HepG2 (cell line): Measurements from ENCODE around the gene ZC3H7B. TPM values are rescaled to one million over a fixed set of nuclear protein-coding genes. Genes with fewer than 3 reads are reported as not detected.

Source experiments
- AHR ChIP-seq: IDR thresholded peaks from 2 replicates; pipeline ENCODE4 v1.6.1; 2018; ENCODE audit warnings: missing genetic modification reagents, missing compliant biosample characterization
- ARID5B ChIP-seq: IDR thresholded peaks from 2 replicates; pipeline ENCODE4 v1.4.0; 2020; ENCODE audit warnings: mild to moderate bottlenecking, missing genetic modification reagents
- BATF2 ChIP-seq: sonication (generic); formaldehyde crosslinking; IDR thresholded peaks from 2 replicates; pipeline ENCODE4 v1.8.0; 2022; ENCODE audit warnings: mild to moderate bottlenecking, missing genetic modification reagents, moderate library complexity
- ETV5 ChIP-seq: IDR thresholded peaks from 2 replicates; pipeline ENCODE4 v1.6.1; 2018; ENCODE audit warnings: missing biosample characterization, missing genetic modification reagents, inconsistent platforms, borderline replicate concordance
- HNRNPLL ChIP-seq: fragments of 200-400 bp; formaldehyde crosslinking; IDR thresholded peaks from 2 replicates; pipeline ENCODE4 v1.6.1; 2017; ENCODE audit warnings: mild to moderate bottlenecking, low read depth, low read length; ENCODE audit not compliant: poor library complexity, severe bottlenecking
- HOXA5 ChIP-seq: sonication (generic); formaldehyde crosslinking; IDR thresholded peaks from 2 replicates; pipeline ENCODE4 v1.4.0; 2020; ENCODE audit warnings: missing genetic modification reagents
- ISX ChIP-seq: sonication (generic); formaldehyde crosslinking; conservative IDR thresholded peaks from 2 replicates; pipeline ENCODE4 v1.5.0; 2020; ENCODE audit warnings: missing genetic modification reagents
- KAT7 ChIP-seq: IDR thresholded peaks from 2 replicates; pipeline ENCODE4 v1.6.1; 2018; ENCODE audit warnings: borderline replicate concordance, missing compliant biosample characterization
- KMT2B ChIP-seq: IDR thresholded peaks from 2 replicates; pipeline ENCODE4 v1.6.1; 2016; ENCODE audit warnings: missing genetic modification reagents, missing compliant biosample characterization
- RFXANK ChIP-seq: IDR thresholded peaks from 2 replicates; pipeline ENCODE4 v1.6.1; 2016
- THRA ChIP-seq: sonication (generic); formaldehyde crosslinking; IDR thresholded peaks from 2 replicates; pipeline ENCODE4 v1.4.0; 2020; ENCODE audit warnings: missing genetic modification reagents, borderline replicate concordance
- ZFP37 ChIP-seq: sonication (generic); formaldehyde crosslinking; IDR thresholded peaks from 2 replicates; pipeline ENCODE4 v1.4.0; 2020; ENCODE audit warnings: missing genetic modification reagents, borderline replicate concordance
- ZNF350 ChIP-seq: sonication (generic); formaldehyde crosslinking; IDR thresholded peaks from 2 replicates; pipeline ENCODE4 v1.4.0; 2020; ENCODE audit warnings: mild to moderate bottlenecking, low read depth, missing genetic modification reagents, borderline replicate concordance
- ZNF605 ChIP-seq: sonication (generic); formaldehyde crosslinking; IDR thresholded peaks from 2 replicates; pipeline ENCODE4 v1.8.0; 2022; ENCODE audit warnings: mild to moderate bottlenecking, missing genetic modification reagents
- ZNF891 ChIP-seq: sonication (generic); formaldehyde crosslinking; IDR thresholded peaks from 2 replicates; pipeline ENCODE4 v1.5.0; 2020; ENCODE audit warnings: mild to moderate bottlenecking, missing genetic modification reagents
- polyA plus RNA-seq, 8 experiments: library from polyadenylated mRNA; depleted of rRNA in 3 of 8; stranded (reverse) in 7 of 8; unstranded in 1 of 8; fragments of >200 nt; fragmentation: Illumina TruSeq in 4 of 8; extraction: Trizol in 4 of 8; gene quantifications; 2 replicates each; pipeline versions ENCODE4 v1.2.1 to v1.2.3, GENCODE V29; 2011 to 2016; ENCODE audit warnings: low read depth in 4 of 8, missing spikeins in 1 of 8, mixed read lengths in 1 of 8; ENCODE audit not compliant: insufficient read depth in 1 of 8
- total RNA-seq, 5 experiments: library from RNA; depleted of rRNA; stranded (reverse); fragments of >200 nt; fragmentation: Illumina TruSeq; extraction: Trizol; gene quantifications; 2 replicates each; pipeline ENCODE4 v1.2.3, GENCODE V29; 2016; ENCODE audit warnings: low read depth in 1 of 5
- TF ChIP-seq, protein P1 (sequence below): sonication (generic); formaldehyde crosslinking; IDR thresholded peaks from 2 replicates; pipeline ENCODE4 v1.4.0; 2020; ENCODE audit warnings: mild to moderate bottlenecking, missing genetic modification reagents
- TF ChIP-seq, protein P2 (sequence below): sonication (generic); formaldehyde crosslinking; IDR thresholded peaks from 2 replicates; pipeline ENCODE4 v1.5.1; 2020; ENCODE audit warnings: missing genetic modification reagents, mild to moderate bottlenecking, borderline replicate concordance

Gene ZC3H7B
- total and polyA plus RNA-seq, 2 of the 13 experiments (the other 11 are each of a cell fraction or from before 2014, with no cell fraction given): 26.4 to 37.2 TPM

DNA sequence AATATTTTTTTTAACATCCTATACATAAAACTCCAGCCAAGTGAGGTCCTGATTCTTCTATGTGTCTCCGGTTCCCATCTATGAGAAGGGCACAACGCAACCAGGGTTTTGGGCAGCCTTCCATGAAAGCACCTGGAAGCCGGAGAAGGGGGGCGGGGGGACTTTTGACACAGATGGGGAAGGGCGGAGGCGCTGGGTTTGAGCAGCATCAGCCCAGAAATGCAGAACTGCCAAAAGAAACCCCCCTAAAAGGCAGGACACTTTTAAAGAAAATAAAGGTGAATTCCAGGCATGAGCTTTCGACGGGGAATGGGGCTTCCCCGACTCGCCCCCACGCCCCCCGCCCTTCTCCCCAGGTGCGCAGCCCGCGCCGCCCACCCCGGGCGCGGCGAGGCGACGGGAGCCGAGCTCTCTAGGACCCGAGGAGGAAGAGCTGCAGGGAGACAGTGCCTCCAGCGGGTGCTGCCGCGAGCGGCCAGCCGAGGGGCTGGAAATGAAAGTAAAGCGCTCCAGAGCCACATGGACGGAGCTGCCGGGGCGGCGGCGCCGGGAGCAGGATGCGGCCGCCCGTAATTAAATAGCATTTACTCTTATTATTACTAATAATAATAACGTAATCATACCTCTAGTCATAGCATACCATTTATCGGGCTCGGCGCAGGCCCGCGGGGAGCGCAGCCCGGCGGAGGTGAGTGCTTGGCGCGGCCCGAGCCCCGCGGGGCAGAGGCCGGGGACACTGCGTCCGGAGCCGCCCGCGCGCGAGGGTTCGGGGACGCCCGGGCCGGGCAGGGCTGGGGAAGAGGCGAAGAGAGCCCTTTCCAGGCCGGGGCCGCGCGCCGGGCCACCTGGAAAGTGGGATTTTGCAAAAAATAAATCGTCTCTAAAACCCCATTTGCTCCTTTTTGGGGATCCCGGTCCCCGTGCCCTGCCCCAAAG, at the start of gene ZC3H7B (continued):
- 0 out of 2 replicates have a peak, but pooled peaks have one; percentile 45 for TF ChIP-seq ZFP37
- TF ChIP-seq HNRNPLL: peak; percentile 40
- peak; percentile 57 for TF ChIP-seq ARID5B (CRISPR knock-in tag)
- peak; percentile 67; the same call in 1 of the 2 replicates for TF ChIP-seq ZNF605 (CRISPR knock-in tag)
- TF ChIP-seq RFXANK (CRISPR knock-in tag): no peak
- TF ChIP-seq, protein P1, sequence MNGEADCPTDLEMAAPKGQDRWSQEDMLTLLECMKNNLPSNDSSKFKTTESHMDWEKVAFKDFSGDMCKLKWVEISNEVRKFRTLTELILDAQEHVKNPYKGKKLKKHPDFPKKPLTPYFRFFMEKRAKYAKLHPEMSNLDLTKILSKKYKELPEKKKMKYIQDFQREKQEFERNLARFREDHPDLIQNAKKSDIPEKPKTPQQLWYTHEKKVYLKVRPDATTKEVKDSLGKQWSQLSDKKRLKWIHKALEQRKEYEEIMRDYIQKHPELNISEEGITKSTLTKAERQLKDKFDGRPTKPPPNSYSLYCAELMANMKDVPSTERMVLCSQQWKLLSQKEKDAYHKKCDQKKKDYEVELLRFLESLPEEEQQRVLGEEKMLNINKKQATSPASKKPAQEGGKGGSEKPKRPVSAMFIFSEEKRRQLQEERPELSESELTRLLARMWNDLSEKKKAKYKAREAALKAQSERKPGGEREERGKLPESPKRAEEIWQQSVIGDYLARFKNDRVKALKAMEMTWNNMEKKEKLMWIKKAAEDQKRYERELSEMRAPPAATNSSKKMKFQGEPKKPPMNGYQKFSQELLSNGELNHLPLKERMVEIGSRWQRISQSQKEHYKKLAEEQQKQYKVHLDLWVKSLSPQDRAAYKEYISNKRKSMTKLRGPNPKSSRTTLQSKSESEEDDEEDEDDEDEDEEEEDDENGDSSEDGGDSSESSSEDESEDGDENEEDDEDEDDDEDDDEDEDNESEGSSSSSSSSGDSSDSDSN (CRISPR knock-in tag): peak; percentile 13; the same call in 1 of the 2 replicates
- 0 out of 2 replicates have a peak, but pooled peaks have one; percentile 43 for TF ChIP-seq BATF2 (CRISPR knock-in tag)
- TF ChIP-seq ISX (CRISPR knock-in tag): 0 out of 2 replicates have a peak, but pooled peaks have one; percentile 39
- TF ChIP-seq ZNF350 (CRISPR knock-in tag): peak; percentile 42; the same call in 1 of the 2 replicates
- TF ChIP-seq KAT7 (CRISPR knock-in tag): peak; percentile 73; the same call in 1 of the 2 replicates
- peak; percentile 8; the same call in 1 of the 2 replicates for TF ChIP-seq ZNF891 (CRISPR knock-in tag)
- 0 out of 2 replicates have a peak, but pooled peaks have one; percentile 31 for TF ChIP-seq AHR (CRISPR knock-in tag)
- TF ChIP-seq THRA (CRISPR knock-in tag): peak; percentile 50; the same call in 1 of the 2 replicates
- TF ChIP-seq, protein P2, sequence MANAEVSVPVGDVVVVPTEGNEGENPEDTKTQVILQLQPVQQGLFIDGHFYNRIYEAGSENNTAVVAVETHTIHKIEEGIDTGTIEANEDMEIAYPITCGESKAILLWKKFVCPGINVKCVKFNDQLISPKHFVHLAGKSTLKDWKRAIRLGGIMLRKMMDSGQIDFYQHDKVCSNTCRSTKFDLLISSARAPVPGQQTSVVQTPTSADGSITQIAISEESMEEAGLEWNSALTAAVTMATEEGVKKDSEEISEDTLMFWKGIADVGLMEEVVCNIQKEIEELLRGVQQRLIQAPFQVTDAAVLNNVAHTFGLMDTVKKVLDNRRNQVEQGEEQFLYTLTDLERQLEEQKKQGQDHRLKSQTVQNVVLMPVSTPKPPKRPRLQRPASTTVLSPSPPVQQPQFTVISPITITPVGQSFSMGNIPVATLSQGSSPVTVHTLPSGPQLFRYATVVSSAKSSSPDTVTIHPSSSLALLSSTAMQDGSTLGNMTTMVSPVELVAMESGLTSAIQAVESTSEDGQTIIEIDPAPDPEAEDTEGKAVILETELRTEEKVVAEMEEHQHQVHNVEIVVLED (CRISPR knock-in tag): no peak
- TF ChIP-seq KMT2B (CRISPR knock-in tag): peak; percentile 67; the same call in 1 of the 2 replicates
- TF ChIP-seq ETV5 (CRISPR knock-in tag): peak; percentile 38; the same call in 1 of the 2 replicates
- TF ChIP-seq HOXA5 (CRISPR knock-in tag): peak; percentile 85; the same call in 1 of the 2 replicates
